ENCODE data around the gene MICA. TPM values are rescaled to one million over a fixed set of nuclear protein-coding genes. Genes with fewer than 3 reads are reported as not detected.
"Not testable (repeated sequence)": the region's sequence is repeated elsewhere in the genome, so short reads cannot be mapped to it uniquely, and the experiment has no call there.

MICA gene
- total RNA-seq, 1 donor from 2014 or later, result 6.0 TPM

GRCh38 chr6:31381666-31382065 lies 21.7 kb upstream of the MICA start:
- DNase-seq (ENCODE audit: low spot score), result no peak

GRCh38 chr6:31383149-31383548 lies 20.2 kb upstream of the MICA start:
- DNase-seq (ENCODE audit: low spot score), result no peak

- no peak for DNase-seq (ENCODE audit: low spot score)
Measured at GRCh38 chr6:31385041-31385440, 18.4 kb upstream of the MICA start.

GRCh38 chr6:31386099-31386498 lies 17.3 kb upstream of the MICA start:
- no peak for DNase-seq (ENCODE audit: low spot score)

- no peak for DNase-seq (ENCODE audit: low spot score)
Measured at GRCh38 chr6:31386977-31387376, 16.4 kb upstream of the MICA start.

GRCh38 chr6:31388916-31389801 lies 14.2 kb upstream of the MICA start:
- DNase-seq (ENCODE audit: low spot score), result not testable (repeated sequence)

GRCh38 chr6:31389802-31390132 lies 13.6 kb upstream of the MICA start:
- not testable (repeated sequence) for DNase-seq (ENCODE audit: low spot score)

- DNase-seq (ENCODE audit: low spot score), result no peak
Measured at GRCh38 chr6:31393932-31394331, 9.5 kb upstream of the MICA start.

GRCh38 chr6:31394381-31394780 lies 9.0 kb upstream of the MICA start:
- no peak for DNase-seq (ENCODE audit: low spot score)

- DNase-seq (ENCODE audit: low spot score), result no peak
Measured at GRCh38 chr6:31395832-31396231, 7.6 kb upstream of the MICA start.

GRCh38 chr6:31396422-31397152 lies 6.8 kb upstream of the MICA start:
- peak; percentile 79 for DNase-seq (ENCODE audit: low spot score)

GRCh38 chr6:31397153-31397499 lies 6.3 kb upstream of the MICA start:
- DNase-seq (ENCODE audit: low spot score), result not testable (repeated sequence)

GRCh38 chr6:31397901-31398525 lies 5.4 kb upstream of the MICA start:
- DNase-seq (ENCODE audit: low spot score), result no peak

- DNase-seq (ENCODE audit: low spot score), result peak; percentile 96
Measured at GRCh38 chr6:31399589-31400466, 3.6 kb upstream of the MICA start.

GRCh38 chr6:31400467-31401289 lies 2.7 kb upstream of the MICA start:
- peak; percentile 77 for DNase-seq (ENCODE audit: low spot score)

GRCh38 chr6:31401403-31401802 lies 2.0 kb upstream of the MICA start:
- DNase-seq (ENCODE audit: low spot score), result peak; percentile 45

- DNase-seq (ENCODE audit: low spot score), result peak; percentile 54
Measured at GRCh38 chr6:31402324-31403282, 792 bp upstream of the MICA start.

GRCh38 chr6:31404061-31404364 lies 618 bp downstream of the MICA start:
- DNase-seq (ENCODE audit: low spot score), result not testable (repeated sequence)

- no peak for DNase-seq (ENCODE audit: low spot score)
Measured at GRCh38 chr6:31405996-31406395, 2.6 kb downstream of the MICA start.

- peak; percentile 51 for DNase-seq (ENCODE audit: low spot score)
Measured at GRCh38 chr6:31407699-31408098, 4.3 kb downstream of the MICA start.

Measured in umbilical cord (tissue), 2 donors.